SK-N-SH treated with all-trans-retinoic acid at 6 μM for 48 hours (cell line): Measurements from ENCODE around the gene ELFN2.

Experiments
- ATAC-seq: fragments of 200-7000 bp; cut with Tn5 transposase; 3 replicates; pipeline ENCODE4 v1.9.1; 2020; ENCODE audit warnings: mild to moderate bottlenecking, moderate library complexity
- ARNTL ChIP-seq: fragments of 450-650 bp; formaldehyde crosslinking; IDR thresholded peaks from 2 replicates; pipeline ENCODE4 v1.5.0; 2020; ENCODE audit warnings: low read depth, mild to moderate bottlenecking, moderate library complexity, borderline replicate concordance
- BACH2 ChIP-seq: fragments of 250-450 bp; sonication (Bioruptor Pico); IDR thresholded peaks from 2 replicates; pipeline ENCODE4 v1.9.0; 2021; ENCODE audit warnings: mild to moderate bottlenecking, borderline replicate concordance
- CREB5 ChIP-seq: fragments of 250-450 bp; sonication (Bioruptor Pico); IDR thresholded peaks from 2 replicates; pipeline ENCODE4 v1.5.1; 2020; ENCODE audit warnings: low read depth, mild to moderate bottlenecking, moderate library complexity
- CSDC2 ChIP-seq: fragments of 250-450 bp; sonication (Bioruptor Pico); IDR thresholded peaks from 2 replicates; pipeline ENCODE4 v1.5.0; 2020; ENCODE audit warnings: mild to moderate bottlenecking, moderate library complexity
- CSRNP3 ChIP-seq: fragments of 250-450 bp; sonication (Bioruptor Pico); IDR thresholded peaks from 2 replicates; pipeline ENCODE4 v1.5.1; 2021; ENCODE audit warnings: mild to moderate bottlenecking, moderate library complexity
- ESRRG ChIP-seq: fragments of 250-450 bp; sonication (Bioruptor Pico); IDR thresholded peaks from 2 replicates; pipeline ENCODE4 v1.6.1; 2021; ENCODE audit warnings: mild to moderate bottlenecking
- GLIS3 ChIP-seq: fragments of 250-450 bp; sonication (Bioruptor Pico); IDR thresholded peaks from 2 replicates; pipeline ENCODE4 v1.5.0; 2020; ENCODE audit warnings: mild to moderate bottlenecking, moderate library complexity
- ISL1 ChIP-seq: fragments of 250-450 bp; sonication (Bioruptor Pico); IDR thresholded peaks from 2 replicates; pipeline ENCODE4 v2.1.2; 2022; ENCODE audit warnings: mild to moderate bottlenecking, moderate library complexity
- OSR1 ChIP-seq: fragments of 250-450 bp; sonication (Bioruptor Pico); IDR thresholded peaks from 2 replicates; pipeline ENCODE4 v1.8.0; 2022; ENCODE audit warnings: moderate library complexity, mild to moderate bottlenecking, inconsistent platforms
- PATZ1 ChIP-seq: fragments of 250-450 bp; sonication (Bioruptor Pico); IDR thresholded peaks from 2 replicates; pipeline ENCODE4 v1.8.0; 2020; ENCODE audit warnings: mild to moderate bottlenecking, moderate library complexity, borderline replicate concordance
- POU6F1 ChIP-seq: fragments of 250-450 bp; sonication (Bioruptor Pico); IDR thresholded peaks from 2 replicates; pipeline ENCODE4 v1.8.0; 2021; ENCODE audit warnings: low read depth, mild to moderate bottlenecking, moderate library complexity, borderline replicate concordance
- PPARA ChIP-seq: fragments of 250-450 bp; sonication (Bioruptor Pico); IDR thresholded peaks from 2 replicates; pipeline ENCODE4 v1.5.0; 2020; ENCODE audit warnings: mild to moderate bottlenecking, borderline replicate concordance
- RARB ChIP-seq: fragments of 250-450 bp; sonication (Bioruptor Pico); IDR thresholded peaks from 2 replicates; pipeline ENCODE4 v1.8.0; 2021; ENCODE audit warnings: mild to moderate bottlenecking, moderate library complexity
- SNAI2 ChIP-seq: fragments of 250-450 bp; sonication (Bioruptor Pico); IDR thresholded peaks from 2 replicates; pipeline ENCODE4 v1.5.0; 2020; ENCODE audit warnings: mild to moderate bottlenecking, moderate library complexity
- TCF4 ChIP-seq: fragments of 250-450 bp; sonication (Bioruptor Pico); IDR thresholded peaks from 2 replicates; pipeline ENCODE4 v1.8.0; 2021; ENCODE audit warnings: mild to moderate bottlenecking, moderate library complexity, borderline replicate concordance
- TOX ChIP-seq: fragments of 250-450 bp; sonication (Bioruptor Pico); IDR thresholded peaks from 2 replicates; pipeline ENCODE4 v1.8.0; 2021; ENCODE audit warnings: mild to moderate bottlenecking, moderate library complexity, borderline replicate concordance
- TSHZ2 ChIP-seq: fragments of 250-450 bp; sonication (Bioruptor Pico); IDR thresholded peaks from 2 replicates; pipeline ENCODE4 v1.5.0; 2020; ENCODE audit warnings: mild to moderate bottlenecking, moderate library complexity
- ZC3H10 ChIP-seq: fragments of 250-450 bp; sonication (Bioruptor Pico); IDR thresholded peaks from 2 replicates; pipeline ENCODE4 v1.5.1; 2021; ENCODE audit warnings: mild to moderate bottlenecking, moderate library complexity
- ZFP3 ChIP-seq: fragments of 250-450 bp; sonication (Bioruptor Pico); IDR thresholded peaks from 2 replicates; pipeline ENCODE4 v1.5.0; 2020; ENCODE audit warnings: mild to moderate bottlenecking, moderate library complexity
- ZFP30 ChIP-seq: fragments of 450-650 bp; formaldehyde crosslinking; IDR thresholded peaks from 2 replicates; pipeline ENCODE4 v1.5.0; 2022; ENCODE audit warnings: mild to moderate bottlenecking, moderate library complexity
- ZNF70 ChIP-seq: fragments of 450-650 bp; formaldehyde crosslinking; IDR thresholded peaks from 2 replicates; pipeline ENCODE4 v1.5.0; 2020; ENCODE audit warnings: mild to moderate bottlenecking, moderate library complexity
- ZNF8 ChIP-seq: fragments of 450-650 bp; formaldehyde crosslinking; IDR thresholded peaks from 2 replicates; pipeline ENCODE4 v1.5.0; 2020; ENCODE audit warnings: mild to moderate bottlenecking, moderate library complexity

ELFN2 gene

GRCh38 chr22:37421468-37421877, 5.8 kb downstream of the ELFN2 start:
- TF ChIP-seq CSRNP3 (no peak), SNAI2 (CRISPR knock-in tag) (no peak), ZNF8 (CRISPR knock-in tag) (no peak), TOX (no peak), ISL1 (CRISPR knock-in tag) (no peak), RARB (CRISPR knock-in tag) (no peak), CREB5 (no peak), ZNF70 (CRISPR knock-in tag) (no peak), ZFP30 (CRISPR knock-in tag) (no peak), ARNTL (CRISPR knock-in tag) (no peak), TCF4 (no peak), OSR1 (no peak), GLIS3 (CRISPR knock-in tag) (no peak), ZC3H10 (no peak), POU6F1 (CRISPR knock-in tag) (no peak), ZFP3 (CRISPR knock-in tag) (no peak), ESRRG (no peak)
- no peak for ATAC-seq

GRCh38 chr22:37420686-37421467, 6.4 kb downstream of the ELFN2 start:
- ATAC-seq = peak; percentile 23; the same call in 1 of the 3 replicates
- no peak for TF ChIP-seq SNAI2 (CRISPR knock-in tag)
- TF ChIP-seq ISL1 (CRISPR knock-in tag) = no peak
- no peak for TF ChIP-seq POU6F1 (CRISPR knock-in tag)
- TF ChIP-seq PATZ1 (CRISPR knock-in tag) = no peak
- TF ChIP-seq PPARA (CRISPR knock-in tag) = no peak
- TF ChIP-seq CSDC2 (CRISPR knock-in tag) = no peak
- TF ChIP-seq BACH2 = no peak
- TF ChIP-seq TSHZ2 (CRISPR knock-in tag) = no peak
- TF ChIP-seq ZNF70 (CRISPR knock-in tag) = no peak
- no peak for TF ChIP-seq ZC3H10
- no peak for TF ChIP-seq ZNF8 (CRISPR knock-in tag)
- no peak for TF ChIP-seq ZFP30 (CRISPR knock-in tag)
- no peak for TF ChIP-seq RARB (CRISPR knock-in tag)
- TF ChIP-seq TCF4 = no peak
- TF ChIP-seq, all 23 proteins: peak for 0
